ENCODE data around the gene KIF13A.
"Not testable (repeated sequence)": the region's sequence is repeated elsewhere in the genome, so short reads cannot be mapped to it uniquely, and the experiment has no call there.

Gene KIF13A

DNA sequence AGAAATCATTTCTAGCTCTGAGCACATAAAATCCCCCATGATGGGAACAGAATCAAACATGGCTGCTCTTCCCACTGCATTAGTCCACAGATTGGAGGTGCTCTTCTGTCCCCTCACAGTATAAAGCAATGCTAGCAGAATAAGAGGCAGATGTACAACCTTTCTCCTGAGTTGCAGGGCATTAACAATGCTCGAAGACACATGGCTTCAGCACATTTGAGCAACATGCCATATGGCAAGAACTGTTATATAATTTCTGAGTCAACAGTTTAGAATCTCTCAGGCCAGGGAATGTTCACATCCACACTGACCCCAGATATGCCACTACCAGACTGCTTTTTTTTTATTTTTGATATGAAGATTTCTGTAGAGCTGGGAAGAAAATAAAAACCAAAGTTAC, 119.6 kb downstream of the KIF13A start:
- no peak for DNase-seq

DNA sequence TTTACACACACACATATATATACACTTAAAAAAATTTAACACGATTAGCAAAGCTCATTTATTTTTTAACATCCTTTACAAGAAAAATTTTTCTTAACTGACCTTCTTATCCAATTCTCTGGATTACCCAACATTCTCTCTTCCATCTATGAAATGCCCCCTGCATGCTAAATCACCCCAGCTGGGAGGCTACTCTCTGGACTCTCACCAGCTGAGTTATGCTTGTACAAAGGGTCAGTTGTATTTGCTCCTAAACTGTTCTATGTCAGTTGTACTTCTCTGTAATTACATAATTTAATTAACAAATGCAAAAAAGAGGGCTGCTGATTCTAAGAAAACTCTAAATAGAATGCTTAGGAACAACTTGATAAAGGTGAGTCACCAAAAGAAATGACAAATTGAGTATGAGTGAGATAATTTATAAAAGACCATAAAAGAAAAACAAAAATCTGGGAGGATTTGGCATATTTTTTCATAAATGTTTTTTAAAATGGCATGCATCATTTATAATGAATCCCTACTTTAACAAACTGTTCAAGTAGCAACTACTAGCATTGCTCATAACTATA, 120.5 kb downstream of the KIF13A start:
- no peak for DNase-seq

DNA sequence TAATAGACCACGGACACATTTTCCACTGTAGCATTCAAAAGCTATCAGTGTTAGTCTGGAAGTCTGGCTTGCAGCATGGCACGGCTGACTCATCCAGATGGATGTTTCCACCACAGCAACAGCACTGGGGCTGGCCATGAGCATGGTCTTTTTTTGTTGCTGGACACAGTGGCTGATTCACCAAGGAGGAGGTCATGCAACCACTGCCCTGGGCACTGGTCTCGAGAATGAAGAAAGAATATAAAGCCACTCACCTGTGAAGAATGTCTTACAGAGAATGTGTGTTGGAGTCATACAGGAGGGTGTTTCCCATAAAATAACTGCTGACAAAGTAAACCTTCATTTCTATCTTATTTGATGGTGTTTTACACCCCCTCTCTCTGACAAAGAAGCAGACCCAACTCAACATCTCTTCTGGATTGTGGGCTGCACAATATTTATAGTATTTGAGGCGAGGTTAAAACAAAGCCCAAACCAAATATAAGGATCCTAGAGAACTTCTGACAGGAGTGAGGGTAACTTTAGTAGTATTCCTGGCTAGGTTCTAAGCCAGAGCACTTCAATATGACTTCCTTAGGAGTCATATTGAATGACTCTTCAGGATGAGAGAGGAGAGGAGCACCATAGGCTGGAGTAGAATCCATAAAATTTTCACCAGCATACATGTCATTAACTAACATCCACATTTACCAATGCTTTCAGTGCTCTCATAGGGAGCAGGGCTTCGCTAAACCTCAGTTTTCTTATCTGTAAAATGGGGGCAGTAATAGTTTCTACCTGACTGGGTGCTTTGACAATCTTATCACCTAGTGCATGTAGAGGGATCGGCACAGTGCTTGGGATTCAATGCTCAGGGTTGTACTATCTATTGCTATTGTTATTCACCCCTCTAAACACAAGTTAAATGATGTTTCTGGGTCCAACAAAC, 121.4 kb downstream of the KIF13A start:
- DNase-seq = no peak

DNA sequence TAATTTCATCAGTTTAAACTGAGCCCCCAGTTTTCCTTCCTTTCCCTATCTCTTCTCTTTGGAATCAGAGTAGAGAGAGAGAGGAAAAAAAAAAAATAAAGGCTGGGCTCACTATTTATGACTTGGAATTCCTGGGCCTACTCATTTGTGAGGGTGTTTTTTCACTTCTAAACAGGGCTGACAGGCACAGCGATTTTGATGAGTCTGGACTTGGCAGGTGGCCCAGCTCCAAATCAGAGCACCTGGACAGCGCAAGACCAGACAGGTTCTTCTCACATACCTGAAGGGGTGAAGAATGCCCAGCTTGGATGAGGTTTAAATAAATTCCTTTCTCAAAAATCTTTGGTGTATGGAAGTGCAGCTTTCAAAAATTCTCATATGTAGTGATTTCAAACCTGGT, 122.2 kb downstream of the KIF13A start:
- DNase-seq = no peak

DNA sequence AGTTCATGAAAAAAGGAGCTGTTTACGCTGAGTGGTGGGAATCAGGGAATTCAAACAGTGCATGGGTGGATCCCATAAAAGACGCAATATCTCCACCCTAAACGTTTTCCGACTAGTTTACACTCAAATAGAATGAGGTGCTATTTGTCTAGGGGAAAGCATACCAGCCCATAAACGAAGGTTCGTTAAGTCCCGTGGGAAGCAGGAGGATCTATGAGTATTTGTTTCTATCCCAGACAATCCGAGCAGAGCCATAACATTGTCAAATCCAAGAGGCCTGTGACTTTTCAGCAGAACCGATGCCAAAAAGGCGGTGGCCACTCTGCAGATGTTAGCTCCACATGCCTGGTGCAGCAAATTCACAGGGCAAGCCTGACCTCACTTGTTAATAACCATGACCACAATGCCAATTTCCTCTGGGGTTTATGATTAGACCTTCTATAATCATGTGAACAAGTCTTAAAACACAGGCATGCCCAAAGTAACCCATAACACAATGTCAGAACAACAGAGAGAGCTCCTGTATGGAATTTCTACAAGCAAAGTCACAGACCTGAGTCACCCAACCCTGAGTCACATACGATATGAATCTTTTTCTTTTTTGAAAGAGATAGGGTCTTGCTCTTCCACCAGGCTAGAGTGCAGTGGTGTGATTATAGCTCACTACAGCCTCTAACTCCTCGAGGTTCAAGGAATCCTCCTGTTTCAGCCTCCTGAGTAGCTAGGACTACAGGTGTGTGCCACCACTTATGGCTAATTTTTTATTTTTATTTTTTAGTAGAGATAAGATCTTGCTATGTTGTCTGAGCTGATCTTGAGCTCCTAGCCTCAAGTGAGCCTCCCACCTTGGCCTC, 123.3 kb downstream of the KIF13A start:
- DNase-seq = no peak

DNA sequence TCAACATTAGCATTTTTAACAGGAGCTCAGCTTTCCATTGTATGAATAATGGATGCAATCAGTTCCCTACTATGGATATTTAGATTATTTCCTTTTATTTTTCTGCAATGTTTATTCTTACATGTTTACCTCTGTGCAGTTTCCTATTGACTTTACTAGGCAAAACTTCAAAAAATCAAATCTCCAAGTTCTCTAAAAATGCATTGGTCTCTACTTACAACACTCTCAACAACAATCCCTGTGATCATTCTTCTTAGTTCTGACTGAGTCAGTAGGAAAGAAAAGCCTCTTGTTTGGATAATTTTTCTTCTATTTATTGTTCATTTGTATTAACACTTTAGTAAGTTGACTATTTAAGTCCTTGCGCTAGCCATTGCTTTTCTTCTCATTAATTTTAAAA, 126.1 kb downstream of the KIF13A start:
- no peak for DNase-seq

DNA sequence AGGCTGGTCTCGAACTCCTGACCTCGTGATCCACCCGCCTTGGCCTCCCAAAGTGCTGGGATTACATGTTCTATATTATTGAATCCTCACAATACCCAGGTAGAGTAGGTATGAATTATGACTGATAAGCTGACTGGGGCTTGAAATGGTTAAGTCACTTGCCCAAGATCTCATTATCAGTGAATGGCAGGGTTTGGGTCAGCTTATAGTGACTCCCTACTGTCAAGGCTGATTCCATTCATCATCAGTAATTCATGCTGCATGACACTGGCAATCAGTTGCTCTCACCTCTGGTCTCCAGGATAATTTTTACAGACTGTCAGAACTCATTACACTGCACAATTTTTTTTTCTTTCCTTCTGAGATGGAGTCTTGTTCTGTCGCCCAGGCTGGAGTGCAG, 127.6 kb downstream of the KIF13A start:
- DNase-seq = no peak

DNA sequence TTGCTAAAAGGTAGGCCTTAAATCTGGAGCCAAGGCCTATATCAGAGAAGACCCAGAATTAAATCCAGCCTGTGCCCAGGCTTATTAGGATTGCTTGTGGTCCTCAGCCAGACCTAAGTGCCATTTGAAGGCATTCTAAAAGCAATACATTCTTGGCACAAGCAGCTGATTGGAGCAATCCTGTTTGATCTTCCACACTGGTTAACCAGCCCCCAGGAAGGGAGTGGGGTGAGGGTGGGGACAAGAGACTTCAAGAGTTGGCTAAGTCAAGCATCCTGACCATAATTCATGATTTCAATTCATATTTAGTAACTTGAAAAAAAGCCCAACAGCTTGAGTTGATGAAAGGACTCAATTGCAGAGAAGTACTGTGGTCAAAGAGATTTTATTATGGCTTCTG, 128.9 kb downstream of the KIF13A start:
- DNase-seq = no peak

DNA sequence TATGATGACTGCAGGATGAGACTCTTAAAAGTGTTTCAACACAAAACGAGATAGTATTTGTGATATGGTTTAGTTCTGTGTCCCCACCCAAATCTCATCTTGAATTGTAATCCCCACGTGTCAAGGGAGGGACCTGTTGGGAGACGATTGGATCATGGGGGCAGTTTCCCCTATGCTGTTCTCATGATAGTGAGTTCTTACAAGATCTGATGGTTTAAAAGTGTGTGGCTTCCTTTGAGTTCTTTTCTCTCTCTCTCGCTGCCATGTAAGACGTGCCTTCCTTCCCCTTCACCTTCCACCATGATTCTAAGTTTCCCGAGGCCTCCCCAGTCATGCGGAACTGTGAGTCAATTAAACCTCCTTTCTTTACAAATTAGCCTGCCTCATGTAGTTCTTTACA, 130.2 kb downstream of the KIF13A start:
- DNase-seq = not testable (repeated sequence)

DNA sequence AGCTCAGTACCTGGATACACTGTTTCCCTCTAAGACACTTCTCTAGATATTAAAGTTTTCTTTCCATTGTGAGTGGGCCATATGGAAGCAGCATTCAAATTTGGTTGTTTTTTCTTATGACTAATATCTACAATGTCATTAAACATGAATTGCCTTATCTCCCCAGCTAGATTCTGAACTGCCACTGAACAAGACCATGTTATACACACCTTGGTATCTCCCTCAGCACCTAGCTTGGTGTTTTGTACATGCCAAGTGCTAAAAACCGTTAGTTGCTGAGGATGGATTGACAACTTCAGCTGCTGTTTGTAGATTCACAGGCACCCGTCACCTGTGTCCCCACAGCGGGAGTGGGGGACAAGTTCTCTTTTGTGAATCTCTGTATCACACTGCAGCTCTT, 131.1 kb downstream of the KIF13A start:
- no peak for DNase-seq

DNA sequence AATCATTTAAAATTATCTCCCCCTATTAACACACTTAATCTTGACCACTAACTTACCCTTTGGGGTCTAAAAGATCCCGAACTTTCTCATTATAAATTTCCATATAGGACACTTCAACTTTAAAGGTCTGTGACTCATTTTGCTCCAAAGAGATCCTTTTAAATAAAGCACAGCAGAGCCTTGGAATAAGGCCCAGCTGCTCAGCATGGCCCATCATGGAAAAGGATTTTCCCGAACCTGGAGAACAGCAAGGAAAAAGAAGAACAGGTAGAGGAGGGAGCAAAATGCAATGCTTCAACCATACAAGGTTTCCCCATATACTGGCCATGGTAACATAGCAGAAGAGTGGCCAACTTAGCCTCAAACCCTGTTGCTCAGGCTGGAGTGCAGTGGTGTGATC, 132.1 kb downstream of the KIF13A start:
- no peak for DNase-seq

DNA sequence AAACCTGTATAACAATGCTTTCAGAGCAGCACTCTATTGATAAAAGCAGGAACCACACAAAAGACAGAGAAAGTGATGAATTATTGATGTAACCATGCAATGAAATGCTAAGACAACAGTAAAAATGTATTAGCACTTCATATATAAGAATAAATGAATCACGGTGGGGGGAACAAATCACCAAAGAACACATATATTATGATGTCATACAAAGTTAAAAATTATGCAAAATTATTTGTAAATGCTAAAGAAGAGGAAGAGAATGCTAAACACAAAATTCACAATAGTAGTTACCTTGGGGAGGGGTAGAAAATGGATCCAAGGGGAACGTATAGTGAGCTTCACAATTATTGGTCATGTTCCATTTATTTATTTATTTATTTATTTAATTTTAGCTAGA, 133.9 kb downstream of the KIF13A start:
- no peak for DNase-seq

DNA sequence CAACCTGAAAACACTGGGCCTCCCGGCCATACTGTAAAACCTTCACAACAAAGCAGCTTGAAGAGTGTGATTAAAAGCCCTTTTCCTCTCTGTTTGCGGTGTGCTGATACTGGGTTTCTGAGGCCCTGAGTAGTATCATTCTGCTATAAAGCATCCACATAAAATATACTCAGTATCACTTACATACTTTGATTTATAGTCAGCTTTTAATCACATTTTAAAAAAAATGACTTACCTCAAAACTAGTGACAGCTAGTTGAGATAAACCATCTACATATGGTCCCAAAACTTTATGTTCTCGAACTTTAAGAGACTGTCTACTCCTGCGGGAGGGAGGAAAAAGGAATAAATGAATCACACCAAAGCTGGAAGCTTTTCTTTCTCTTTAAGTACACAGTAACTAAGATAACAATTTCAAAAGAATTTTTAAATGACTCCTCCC, 135.7 kb downstream of the KIF13A start:
- DNase-seq = no peak

DNA sequence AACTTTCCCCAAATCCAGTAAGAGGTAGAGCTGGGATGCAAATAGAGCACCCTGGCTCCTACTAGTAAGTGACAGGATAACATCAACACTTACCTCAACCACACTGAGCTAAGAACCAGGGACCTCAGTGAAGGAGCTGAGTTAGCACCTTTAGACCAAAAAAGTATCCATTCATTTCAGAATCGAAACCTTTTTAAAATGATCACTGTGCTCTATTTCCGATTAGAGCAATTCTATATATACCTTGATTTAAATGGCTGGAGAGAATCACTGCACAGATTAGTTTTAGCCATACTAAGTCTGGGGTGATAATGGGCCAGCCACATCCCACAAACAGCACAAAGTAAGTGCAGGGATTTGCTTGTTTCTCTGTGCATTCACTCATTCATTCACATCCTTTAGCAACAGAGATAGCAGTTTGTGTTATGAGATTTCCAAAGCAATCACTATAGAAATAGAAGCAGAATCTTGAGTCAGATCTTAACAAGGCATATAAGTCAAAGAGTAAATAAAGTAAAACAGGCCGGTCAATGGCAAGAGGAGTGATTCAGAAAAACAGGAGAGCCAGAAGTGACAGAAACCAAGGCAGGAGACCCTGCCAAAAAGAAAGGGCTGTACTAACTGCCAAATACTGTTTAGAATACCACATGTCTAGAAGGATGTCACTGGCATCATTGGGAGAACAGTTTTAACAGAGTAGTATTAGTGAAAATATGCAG, 136.3 kb downstream of the KIF13A start:
- DNase-seq = no peak

DNA sequence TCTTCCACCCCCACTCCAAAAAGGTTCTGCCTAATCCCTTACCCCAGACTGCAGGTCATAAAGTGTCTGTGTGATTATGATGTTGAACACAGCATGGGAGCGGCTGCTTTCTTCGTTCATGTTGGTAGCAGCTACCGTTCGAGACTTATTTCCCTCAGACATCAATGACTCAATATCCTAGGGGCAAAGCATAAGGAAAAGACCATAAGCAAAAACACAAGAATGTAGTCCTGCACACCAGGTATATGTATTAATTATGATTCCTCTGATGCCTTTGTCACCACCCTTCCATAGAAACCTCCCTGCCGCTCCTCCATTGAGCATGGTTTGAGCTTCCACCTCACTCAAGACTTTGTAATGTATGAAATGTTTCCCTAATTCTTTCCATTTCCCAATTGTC, 137.2 kb downstream of the KIF13A start:
- no peak for DNase-seq

DNA sequence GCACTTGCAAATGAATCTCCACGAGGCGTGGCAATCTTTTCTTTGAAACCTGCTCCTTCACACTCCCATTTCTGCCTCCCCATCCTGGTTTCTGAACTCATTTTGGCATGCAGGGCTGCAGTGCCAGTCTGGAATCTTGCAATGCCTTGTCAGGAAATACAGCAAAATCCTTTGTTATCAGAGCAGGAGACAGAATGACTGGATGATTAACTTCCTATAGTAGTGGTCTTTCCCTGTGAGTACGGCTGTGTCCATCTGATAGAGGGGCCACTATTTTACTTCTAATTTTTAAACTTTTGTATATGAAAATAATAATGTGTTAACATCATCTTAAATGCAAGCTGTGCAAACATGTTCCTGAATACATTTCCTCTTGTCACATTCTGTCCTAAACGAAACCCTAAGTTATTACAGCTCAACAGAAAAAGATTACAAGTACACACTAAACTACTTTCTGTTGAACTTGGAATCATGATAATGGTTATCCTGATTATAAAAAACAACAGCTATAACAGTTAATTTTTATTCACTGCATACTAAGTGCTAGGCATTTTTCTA, 140.2 kb downstream of the KIF13A start:
- no peak for DNase-seq

DNA sequence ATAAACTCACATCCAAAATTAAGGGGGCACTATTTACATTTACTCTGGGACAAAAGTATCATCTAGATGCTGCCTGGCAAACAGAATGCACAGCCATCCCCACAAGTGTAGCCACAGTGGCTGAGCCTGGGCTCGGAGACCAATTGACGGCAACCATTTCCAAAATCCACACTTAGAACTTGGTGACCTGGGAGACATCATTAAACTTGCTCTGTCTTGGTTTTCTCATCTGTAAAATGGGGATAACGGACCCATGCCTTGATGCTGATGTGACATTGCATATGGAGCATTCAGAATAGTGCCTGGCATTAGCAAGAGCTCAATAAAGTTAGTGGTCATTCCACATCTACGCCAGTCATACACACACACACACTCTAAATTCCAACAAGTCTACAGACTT, 140.7 kb downstream of the KIF13A start:
- no peak for DNase-seq

DNA sequence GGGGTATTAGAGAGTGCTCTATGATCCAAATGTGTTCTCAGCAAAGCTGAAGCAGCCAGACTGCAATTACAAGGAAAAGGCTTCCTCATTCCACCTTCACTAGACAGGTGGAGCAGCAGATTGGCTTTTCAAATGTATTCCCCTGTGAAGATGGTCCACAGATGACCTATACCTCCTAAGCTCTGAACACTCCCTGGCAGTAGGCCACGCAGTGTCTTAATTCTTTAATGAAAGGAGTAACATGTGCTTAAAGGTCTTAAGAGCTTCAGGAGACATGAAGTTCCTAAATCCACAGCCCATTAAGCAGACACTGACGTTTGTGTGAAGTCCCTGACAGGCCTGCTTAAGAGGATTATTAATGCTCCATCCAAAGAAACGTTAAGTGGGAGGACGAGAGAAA, 141.8 kb downstream of the KIF13A start:
- DNase-seq = no peak

DNA sequence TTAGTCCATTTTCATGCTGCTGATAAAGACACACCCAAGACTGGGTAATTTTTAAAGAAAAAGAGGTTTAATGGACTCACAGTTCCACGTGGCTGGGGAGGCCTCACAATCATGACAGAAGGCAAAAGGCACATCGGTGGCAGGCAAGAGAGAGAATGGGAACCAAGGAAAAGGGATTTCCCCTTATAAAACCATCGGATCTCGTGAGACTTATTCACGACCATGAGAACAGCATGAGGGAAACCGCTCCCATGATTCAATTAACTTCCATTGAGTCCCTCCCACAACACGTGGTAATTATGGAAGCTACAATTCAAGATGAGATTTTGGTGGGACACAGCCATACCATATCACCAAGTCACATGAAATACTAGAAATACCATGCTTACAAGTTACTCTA, 142.5 kb downstream of the KIF13A start:
- DNase-seq = not testable (repeated sequence)

DNA sequence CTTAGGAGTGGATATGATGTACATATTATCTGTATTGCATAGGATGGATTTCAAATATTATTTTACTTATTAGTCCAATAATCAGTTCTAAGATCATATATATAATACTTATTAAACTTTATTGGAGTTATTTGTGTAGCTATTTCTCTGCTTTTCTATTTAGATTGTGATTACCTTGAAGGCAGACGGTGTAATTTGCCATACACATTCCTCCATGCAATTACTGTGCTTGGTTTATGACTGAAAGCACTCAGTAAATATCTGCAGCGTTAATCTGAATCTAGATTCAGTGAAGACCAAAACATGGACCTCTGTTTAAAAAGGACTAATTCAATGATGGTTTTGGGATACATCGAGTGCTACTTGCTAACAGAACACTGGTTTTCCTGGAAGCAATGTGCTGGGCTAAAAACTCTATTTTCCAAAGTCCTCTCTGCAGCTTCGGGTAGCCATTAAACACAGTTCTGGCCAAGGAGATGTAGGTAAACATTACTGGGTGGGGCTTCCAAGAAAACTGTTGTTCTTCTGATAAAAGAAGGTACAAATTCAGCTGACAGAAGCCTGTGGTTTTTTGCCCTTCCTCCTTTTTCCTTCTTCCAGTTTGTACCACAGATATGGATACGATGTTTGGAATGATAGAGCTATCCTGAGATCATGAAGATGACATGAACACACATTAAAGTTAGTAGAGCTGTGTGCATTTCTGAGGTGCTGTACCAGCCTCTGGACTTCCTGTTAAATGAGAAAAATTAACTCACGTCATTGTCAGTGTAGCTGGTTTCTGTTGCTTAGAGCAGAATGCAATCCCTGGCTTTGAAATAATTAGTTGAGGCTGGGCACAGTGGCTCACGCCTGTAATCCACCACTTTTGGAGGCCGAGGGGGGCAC, 144.3 kb downstream of the KIF13A start:
- DNase-seq = no peak

DNA sequence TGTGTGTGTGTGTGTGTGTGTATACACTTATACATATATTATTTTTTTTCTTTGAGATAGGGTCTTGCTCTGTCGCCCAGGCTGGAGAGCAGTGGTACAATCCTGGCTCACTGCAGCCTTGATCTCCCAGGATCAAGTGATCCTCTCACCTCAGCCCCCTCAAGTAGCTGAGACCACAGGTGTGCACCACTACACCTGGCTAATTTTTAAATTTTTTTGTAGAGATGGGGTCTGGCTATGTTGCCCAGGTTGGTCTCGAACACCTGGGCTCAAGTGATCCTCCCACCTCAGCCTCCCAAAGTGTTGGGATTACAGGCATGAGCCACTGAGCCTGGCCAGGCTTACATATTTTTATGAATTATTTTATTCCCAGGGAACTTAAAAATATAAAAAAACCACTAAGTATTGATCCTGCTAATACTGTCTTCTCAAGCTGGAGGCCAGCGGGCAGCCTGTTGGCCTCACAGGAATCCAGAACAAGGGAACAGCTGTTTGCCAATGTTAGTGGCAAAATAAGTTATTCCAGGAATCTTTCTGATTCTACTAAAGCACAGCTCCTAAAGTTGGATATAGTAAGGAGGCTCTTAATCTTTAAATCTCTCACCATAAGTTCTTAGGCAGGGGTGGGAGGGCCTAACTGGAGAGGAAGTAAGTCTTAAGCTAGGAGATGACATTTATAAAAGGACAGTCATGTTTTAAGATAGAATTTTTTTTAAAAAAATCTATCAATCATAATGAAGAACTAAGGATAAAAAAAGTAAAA, 145.2 kb downstream of the KIF13A start:
- no peak for DNase-seq
